ENCODE results near the gene FOXO6.

FOXO6 gene

DNA sequence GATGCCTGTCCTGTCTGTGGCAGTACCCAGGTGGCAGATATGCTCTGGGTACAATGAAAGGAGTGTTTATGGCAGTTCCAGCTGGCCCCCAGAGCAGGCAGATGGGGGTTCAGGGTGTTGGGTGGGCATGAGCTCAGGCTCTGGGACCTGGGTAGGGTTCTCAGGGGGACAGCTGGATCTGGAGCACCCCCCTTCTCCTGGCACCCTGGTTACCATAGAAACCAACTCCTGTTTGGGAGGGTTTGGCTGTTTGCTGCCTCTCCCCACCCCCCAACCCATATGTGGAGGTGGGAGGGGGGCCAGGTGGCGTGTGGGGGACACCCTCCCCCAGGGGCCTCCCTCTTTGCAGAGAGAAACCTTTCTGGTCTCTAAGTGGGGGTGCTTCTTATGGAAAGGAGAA, 7.1 kb downstream of the FOXO6 start:
- peak; percentile 48 for DNase-seq

DNA sequence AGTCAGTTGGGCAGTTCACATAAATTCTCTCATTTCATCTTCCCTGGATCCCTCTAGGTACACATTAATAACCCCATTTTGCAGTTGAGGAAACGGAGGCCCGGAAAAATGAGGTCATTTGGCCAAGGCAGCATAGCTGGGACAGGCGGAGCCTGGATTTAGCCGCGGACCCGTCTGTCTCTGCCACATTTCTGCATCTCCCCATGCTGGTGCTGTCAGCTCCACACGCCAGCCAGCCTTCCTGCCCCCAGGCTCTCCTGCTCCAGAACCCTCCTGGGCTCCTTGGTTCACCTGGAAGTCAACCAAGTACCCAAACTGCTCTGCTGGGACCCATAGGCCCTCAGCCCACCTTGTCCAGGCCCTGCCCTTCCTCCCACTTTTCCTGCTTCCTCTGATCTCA, 7.6 kb downstream of the FOXO6 start:
- DNase-seq: no peak

DNA sequence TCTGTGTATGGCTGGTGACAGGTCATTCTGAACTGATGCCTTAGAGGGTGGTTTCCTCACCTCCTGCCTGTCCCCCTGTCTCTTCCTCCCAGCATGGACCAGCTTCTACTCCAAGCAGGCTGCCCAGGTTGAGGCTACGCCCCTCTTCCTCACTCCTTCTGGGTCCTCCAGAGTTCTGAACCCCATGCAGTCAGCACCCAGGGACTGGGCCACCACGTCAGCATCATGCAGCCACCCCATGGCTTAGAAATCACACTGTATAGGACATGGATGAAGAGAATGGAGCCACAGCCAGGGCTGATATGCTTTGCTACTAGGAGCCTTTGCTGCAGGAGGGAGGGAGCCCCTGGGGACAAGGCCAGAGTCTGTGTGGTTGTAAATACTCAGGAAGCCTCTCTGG, 8.3 kb downstream of the FOXO6 start:
- no peak for DNase-seq

DNA sequence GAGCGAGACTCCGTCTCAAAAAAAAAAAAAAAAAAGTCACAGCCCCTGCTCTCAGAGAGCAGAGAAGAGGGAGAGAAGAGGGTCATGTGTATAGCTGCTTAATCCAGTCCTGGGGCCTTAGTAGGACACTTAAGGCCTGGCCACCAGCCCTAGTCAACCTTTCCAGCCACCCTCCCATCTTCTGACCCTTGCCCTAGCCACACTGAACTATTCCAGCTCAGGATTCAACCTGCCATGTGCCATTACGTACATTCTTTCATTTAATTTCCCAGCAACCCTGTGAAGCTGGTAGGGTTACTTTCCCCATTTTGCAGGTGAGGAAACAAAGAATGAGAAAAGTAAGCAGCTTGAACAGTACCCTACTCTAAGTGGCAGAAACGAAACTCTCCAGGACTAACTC, 9.0 kb downstream of the FOXO6 start:
- DNase-seq: no peak

DNA sequence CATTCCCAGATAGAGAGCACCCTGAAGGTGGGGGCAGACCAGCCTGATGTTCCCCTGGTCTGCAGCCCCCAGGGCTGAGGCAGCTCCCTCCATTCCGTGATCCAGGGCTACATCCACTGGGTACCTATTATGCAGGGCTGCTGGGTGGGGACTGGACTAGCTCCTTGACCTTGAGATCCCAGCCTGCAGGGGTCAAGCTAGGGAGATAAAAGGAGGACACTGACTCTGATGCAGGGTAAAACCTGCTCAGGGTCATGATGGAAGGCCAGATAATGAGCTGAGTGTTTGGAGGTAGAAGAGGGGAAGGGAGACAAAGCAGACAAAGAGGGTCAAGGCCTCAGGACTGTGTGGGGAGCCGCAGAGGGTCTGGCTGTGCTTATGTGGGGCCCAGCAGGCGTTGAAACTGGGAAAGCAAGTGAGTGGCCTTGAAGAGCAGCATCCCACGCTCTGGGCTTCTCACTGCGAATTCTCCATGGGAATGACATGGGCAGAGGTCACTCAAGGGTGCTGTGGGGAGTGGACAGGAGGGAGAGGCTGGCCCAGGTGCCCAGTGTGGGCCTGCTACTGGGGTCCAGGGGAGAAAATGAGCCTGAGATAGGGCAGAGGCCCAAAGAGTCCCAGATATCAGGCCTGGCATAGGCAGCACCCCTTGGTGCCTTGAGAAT, 9.7 kb downstream of the FOXO6 start:
- no peak for DNase-seq

DNA sequence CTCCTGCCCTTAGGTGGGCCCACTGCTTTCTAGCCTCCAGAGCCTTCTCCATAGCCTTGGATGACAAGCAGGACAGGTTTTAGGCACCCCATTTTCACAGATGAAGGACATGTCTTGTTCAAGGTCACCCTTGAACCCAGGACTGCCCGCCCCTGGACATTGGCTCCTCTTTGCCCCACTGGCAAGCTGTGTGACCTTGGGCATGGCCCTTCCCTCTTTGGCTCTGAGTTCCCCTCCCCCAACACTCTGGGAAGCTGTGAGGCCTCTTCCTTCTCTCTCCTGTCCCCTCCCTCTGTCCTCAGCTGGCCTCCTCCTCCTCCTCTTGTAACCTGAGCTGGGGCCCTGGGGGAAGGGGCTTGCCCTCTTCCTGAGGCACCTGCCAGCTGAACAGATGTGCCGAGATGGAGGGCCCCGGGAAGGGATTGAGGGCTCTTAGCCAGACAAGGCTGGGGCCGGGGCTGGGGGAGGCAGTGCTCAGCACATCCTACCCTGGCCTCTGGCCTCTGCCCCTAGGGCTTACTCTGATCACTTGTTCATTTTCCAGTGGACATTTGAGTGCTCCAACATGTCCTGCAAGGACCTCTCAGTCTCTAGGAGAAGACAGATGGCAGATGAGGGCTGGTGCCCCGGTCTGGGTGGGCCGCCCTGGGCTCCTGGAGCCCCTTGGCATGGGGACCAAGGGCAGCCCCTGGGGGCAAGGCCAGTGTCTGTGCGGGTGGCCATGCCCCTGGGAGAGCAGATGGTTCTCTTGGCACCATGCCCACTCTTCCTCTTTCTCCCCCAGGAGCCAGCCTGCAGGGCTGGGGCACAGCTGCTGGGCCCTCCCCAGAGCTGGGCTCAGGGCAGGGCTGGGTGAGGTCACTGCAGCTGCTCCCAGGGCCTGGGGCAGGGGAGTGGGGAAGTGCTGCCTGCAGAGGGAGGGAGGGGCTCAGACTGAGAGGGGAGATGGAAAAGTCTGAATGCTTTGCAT, 10.7 kb downstream of the FOXO6 start:
- peak; percentile 87 for DNase-seq

DNA sequence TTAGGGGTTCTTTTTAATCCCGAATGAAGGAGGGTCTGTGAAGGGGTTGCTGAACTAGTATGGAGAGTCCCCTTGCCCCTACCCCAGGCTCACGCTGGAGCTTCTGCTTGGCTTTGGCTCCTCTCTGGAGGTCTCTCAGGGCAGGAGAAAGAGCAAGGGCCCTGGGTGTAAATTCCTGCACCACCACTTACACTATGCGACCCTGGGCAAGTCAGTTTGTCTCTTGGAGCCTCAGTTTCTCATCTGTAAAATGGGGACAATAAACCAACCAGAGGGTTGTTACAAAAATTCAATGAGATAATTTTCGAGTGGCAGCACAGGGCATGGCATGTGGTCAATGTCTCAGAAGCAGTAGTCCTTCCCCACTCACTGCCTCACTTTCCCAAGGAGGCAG, 11.4 kb downstream of the FOXO6 start:
- no peak for DNase-seq

DNA sequence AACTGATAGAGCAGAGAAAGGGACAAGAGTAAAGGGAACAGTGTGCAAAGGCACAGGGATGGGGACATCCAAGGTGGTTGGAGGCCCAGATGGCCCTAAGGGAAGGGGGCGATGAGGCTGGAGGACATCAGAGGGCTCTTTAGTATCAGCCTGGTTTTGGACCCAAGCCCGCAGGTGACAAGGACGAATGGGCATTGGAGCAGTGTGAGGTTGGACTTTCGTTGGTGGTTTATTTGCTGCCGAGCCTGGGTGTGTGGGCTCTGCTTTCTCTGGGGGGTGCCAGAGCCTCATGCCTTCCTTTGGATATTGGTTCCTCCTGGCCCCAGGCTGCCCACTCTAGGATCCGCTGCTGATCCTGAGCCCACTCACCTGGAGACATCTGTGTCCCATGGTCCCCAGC, 12.1 kb downstream of the FOXO6 start:
- DNase-seq: no peak

DNA sequence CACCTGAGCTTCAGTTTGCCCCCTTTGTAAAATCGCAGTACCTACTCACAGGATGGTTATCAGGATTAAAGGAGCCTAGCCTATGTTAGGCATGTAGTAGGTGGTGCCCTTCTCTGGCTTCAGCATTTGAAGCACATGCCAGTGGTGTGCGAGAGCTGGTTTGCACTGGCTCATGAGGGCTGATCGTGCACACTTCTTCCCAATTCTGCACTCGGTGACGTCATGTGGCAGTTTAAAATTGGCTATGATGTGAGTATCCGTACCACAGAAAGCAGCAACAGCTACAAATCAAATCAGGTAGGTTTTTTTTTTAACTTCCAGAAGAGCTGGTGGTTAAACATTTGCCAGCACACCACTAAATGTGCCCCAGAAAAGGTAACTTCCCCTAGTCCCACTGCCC, 13.5 kb downstream of the FOXO6 start:
- DNase-seq: no peak

GRCh38 chr1:41377397-41377796, 16.2 kb downstream of the FOXO6 start:
- DNase-seq: no peak

DNA sequence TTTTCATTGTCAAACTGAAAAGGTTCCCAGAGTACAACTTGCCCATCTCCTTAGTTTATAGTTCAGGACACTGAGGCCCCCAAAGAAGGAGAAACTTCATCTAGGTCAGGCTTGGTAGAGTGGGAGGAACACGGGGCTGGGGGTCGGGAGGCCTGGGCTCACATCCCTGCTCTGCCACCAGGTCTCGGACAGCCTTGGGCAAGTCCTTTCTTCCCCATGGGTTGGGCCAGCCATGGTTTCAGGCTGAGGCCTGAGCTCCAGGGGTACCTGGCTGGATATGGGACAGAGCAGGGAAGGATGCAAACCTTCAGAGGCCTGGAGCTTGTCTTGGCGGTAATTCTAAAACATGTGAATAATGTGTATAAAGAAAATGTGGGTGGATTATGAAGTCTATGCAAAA, 17.0 kb downstream of the FOXO6 start:
- no peak for DNase-seq

DNA sequence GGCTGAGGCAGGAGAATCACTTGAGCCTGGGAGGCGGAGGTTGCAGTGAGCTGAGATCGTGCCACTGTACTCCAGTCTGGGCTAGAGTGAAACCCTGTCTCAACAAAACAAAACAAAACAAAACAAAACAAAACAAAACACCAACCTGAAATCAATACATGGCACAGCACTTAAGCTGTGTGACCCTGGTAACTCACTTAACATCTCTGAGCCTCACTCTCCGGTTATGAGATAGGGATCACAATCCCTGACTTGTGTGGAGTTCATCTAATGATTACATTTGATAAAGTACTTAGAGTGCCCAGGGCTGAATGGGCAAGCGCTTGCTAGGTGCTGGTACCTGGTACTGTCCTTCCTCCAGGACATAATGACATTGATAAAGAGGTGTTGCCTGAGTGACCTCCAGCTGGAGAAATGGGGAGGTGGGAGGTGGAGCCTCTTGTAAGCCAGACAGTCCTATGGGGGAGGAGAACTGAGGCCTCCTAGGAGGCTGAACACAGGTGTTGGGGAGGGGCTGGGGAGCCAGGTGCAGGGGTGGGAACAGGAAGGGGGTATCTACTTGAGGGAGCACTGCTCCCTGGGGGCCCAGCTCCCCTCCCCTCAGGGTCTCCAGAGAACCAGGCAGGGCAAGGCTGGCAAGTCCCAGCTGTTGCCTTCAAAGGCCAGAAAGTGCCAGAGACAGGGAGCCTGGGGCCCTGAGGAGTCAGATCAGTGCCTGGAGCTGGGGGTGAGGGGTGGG, 17.9 kb downstream of the FOXO6 start:
- no peak for DNase-seq

DNA sequence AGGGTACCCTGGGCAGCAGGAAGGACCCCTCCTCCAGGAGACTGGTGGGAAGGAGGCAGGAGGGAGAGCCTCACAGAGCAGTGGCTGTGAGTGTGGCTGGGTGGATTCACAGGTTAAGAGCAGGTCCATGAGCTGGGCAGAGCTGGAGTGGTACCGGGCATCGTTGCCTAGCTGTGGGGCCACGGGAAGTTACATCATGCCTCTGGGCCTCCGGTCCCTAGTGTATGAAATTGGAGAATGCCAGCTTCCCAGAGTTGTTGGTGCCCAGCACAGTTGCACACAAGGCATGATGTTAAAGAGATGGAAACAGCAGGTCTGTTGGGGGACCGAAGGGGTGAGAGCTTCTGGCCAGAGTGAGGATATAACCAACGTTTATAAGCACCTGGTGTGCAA, 18.5 kb downstream of the FOXO6 start:
- no peak for DNase-seq

GRCh38 chr1:41380195-41380594, 19.0 kb downstream of the FOXO6 start:
- no peak for DNase-seq

DNA sequence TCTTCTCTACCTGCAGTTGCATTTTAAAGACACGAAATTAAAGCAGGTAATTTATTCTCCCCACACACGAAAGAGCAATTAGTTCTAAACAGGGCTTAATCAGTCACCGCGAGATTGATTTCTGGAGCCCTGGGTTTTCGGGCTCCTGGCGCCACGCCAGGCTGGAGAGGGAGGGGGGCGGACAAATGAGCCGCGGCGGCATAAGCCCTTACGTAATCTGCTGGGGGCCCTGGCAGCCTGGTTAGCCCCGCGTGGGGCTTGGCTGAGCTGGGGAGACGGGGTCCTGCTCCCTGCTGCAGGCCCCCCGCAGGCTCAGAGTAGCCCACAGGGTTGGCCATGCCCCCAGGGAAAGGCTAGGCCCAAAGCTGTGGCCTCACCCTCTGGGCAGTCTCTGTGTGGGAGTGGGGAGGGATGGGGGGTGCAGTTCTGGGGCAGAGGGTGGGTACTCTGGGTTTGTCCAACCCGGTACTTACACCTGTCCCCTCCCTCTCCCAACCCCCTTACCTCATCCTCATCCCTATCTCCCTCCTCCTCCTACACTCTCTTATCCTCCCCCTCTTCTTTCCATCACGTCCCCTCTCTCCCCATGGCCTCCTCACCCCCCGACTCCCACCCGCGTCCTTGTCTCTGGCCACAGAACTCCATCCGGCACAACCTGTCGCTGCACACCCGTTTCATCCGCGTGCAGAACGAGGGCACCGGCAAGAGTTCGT, 19.9 kb downstream of the FOXO6 start:
- DNase-seq: peak; percentile 51

GRCh38 chr1:41381692-41382479, 20.7 kb downstream of the FOXO6 start:
- DNase-seq: no peak

GRCh38 chr1:41382480-41383090, 21.4 kb downstream of the FOXO6 start:
- DNase-seq: no peak

DNA sequence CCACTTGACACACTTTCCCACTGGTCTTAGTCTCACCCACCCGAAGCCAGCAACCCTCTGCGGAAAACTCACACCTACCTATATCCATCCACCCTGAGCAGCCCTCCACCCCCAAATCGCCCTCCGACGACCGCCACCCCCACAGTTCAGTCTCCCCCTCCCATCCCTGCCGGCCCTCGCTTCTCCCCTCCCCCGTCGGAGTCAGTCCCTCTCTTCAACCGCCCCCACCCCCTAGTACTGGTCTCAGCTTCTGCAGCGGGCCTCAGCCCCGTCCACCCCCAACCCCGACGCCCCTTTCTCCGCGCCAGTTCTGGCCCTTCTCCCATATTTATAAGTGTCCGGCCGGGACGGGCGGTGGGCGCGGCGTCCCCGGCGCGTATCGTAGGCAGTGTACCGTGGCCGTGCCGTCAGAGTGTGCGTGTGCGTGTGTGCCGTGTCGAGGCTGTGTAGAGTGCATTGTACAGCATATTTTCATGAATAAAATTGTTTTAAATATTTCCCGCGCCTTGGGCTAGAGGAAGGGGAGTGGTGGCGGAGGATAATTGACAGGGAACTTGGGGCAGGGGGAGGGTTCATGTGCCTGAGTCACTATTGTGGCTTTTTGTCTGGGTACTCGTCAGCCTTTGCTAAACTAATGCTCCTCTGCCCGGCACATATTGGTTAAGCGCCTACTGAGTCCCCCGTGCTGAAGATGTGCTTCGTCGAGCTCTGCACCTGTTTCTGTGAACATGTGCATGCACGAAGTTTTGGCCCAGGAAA, 22.0 kb downstream of the FOXO6 start:
- no peak for DNase-seq

GRCh38 chr1:41384579-41384978, 23.3 kb downstream of the FOXO6 start:
- no peak for DNase-seq

DNA sequence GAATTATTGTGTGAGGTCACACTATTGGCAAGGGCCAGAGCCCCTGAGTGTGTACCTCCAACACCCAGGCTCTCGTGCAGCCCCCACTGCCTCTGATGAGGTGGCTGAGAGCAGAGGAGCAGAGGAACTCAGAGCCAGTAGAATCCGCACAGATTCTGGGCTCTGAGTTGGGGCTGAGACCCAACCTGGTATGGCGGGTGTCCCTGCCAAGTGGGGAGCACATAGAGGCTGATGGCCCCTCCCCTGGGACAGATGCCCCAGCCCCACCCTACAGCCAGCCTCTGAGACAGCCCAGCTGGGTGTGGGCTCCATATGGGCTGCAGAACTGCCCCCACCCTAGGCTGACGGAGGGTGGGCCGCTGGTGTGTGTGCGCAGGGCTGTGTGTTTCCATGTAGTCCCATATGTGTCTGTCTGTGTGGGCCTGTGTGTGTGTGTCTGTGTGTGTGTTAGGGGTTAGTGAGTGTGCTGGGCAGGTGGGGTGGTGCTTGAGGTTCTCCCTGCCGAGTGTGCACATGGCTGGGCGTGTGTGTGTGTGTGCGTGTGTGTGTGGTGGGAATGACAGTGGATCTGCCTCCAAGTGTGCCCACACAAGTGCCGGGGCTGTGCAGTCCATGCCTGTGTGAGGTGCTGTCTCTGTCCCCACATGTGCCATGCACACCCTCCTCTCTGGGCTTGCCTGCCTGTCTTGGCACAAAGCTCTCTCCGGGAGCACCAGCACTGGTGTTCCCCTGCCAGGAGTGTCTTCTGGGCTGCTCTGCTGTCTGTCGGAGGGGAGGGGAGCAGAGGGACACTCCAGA, 24.4 kb downstream of the FOXO6 start:
- DNase-seq: no peak
